ENCODE data around the gene MGAT5.

DNA sequence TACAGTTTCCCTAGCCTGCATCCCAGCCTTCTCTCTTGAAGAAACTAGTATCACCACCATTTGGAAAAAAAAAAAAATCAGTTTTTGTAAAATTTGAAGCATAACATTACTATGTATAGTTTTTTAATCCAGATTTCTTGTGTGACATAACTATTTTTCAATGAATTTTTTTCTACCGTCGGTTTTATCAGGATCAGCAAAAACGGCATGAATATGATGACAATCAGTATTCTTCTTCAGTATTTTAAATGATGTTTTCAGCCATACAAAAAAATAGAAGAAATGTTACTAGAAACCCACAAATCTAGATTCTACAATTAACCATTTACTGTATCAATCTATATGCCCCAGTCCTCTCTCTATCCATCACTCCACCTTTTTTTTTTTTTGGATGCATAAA is 103.9 kb downstream of the MGAT5 start:
- TF ChIP-seq, protein P1, sequence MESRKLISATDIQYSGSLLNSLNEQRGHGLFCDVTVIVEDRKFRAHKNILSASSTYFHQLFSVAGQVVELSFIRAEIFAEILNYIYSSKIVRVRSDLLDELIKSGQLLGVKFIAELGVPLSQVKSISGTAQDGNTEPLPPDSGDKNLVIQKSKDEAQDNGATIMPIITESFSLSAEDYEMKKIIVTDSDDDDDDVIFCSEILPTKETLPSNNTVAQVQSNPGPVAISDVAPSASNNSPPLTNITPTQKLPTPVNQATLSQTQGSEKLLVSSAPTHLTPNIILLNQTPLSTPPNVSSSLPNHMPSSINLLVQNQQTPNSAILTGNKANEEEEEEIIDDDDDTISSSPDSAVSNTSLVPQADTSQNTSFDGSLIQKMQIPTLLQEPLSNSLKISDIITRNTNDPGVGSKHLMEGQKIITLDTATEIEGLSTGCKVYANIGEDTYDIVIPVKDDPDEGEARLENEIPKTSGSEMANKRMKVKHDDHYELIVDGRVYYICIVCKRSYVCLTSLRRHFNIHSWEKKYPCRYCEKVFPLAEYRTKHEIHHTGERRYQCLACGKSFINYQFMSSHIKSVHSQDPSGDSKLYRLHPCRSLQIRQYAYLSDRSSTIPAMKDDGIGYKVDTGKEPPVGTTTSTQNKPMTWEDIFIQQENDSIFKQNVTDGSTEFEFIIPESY (IDR thresholded peaks at IDR 0.05; ENCODE audit: extremely low read depth, insufficient replicate concordance, low read length), result no peak
- TF ChIP-seq EZH2 (IDR thresholded peaks at IDR 0.05), result no peak
- TF ChIP-seq, protein P2, sequence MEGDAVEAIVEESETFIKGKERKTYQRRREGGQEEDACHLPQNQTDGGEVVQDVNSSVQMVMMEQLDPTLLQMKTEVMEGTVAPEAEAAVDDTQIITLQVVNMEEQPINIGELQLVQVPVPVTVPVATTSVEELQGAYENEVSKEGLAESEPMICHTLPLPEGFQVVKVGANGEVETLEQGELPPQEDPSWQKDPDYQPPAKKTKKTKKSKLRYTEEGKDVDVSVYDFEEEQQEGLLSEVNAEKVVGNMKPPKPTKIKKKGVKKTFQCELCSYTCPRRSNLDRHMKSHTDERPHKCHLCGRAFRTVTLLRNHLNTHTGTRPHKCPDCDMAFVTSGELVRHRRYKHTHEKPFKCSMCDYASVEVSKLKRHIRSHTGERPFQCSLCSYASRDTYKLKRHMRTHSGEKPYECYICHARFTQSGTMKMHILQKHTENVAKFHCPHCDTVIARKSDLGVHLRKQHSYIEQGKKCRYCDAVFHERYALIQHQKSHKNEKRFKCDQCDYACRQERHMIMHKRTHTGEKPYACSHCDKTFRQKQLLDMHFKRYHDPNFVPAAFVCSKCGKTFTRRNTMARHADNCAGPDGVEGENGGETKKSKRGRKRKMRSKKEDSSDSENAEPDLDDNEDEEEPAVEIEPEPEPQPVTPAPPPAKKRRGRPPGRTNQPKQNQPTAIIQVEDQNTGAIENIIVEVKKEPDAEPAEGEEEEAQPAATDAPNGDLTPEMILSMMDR (IDR thresholded peaks at IDR 0.05 in 2 of 3, conservative IDR thresholded peaks at IDR 0.05 in 1 of 3; ENCODE audit: borderline replicate concordance in 1 of 3, insufficient read depth in 1 of 3, low read depth in 2 of 3, low read length in 2 of 3), result no peak
- TF ChIP-seq ZNF274 (IDR thresholded peaks at IDR 0.05; ENCODE audit: low read depth, low read length), result no peak

All from HCT116 (cell line).